Natural killer cell (primary cell): ENCODE results near the gene AKAP9. TPM values are rescaled to one million over a fixed set of nuclear protein-coding genes. Genes with fewer than 3 reads are reported as not detected.
"Not testable (repeated sequence)": the region's sequence is repeated elsewhere in the genome, so short reads cannot be mapped to it uniquely, and the experiment has no call there.

Experiments
- ATAC-seq, 3 donors: fragments of 150-1000 bp in 2 of 3; fragments of 200-7000 bp in 1 of 3; cut with Tn5 transposase; 1 replicate in 1 of 3; 2 replicates in 2 of 3; pipeline ENCODE4 v1.10.0; 2021; ENCODE audit warnings: mild to moderate bottlenecking in 2 of 3, moderate library complexity in 2 of 3
- DNase-seq, 2 donors: peaks; one replicate each; pipeline versions ENCODE4 v3.0.0 to v3.0.0-alpha.2; 2013 to 2021; ENCODE audit warnings: mixed read lengths in 1 of 2
- H3K27ac ChIP-seq: one replicate; pipeline ENCODE4 v1.5.1; 2013; ENCODE audit warnings: mild to moderate bottlenecking, low read length
- H3K27me3 ChIP-seq: one replicate; pipeline ENCODE4 v1.6.1; 2013; ENCODE audit warnings: low read length; ENCODE audit not compliant: control insufficient read depth, insufficient read depth
- H3K36me3 ChIP-seq: one replicate; pipeline ENCODE4 v1.6.1; 2013; ENCODE audit warnings: low read length; ENCODE audit not compliant: control insufficient read depth, insufficient read depth
- H3K4me1 ChIP-seq: one replicate; pipeline ENCODE4 v1.6.1; 2013; ENCODE audit warnings: low read length; ENCODE audit not compliant: control insufficient read depth, insufficient read depth
- H3K4me3 ChIP-seq: one replicate; pipeline ENCODE4 v1.5.1; 2013; ENCODE audit warnings: low read length
- H3K9me3 ChIP-seq: one replicate; pipeline ENCODE4 v1.6.1; 2013; ENCODE audit warnings: low read length; ENCODE audit not compliant: control insufficient read depth, insufficient read depth
- H3K27ac Mint-ChIP-seq, 2 donors: one replicate each; pipeline ENCODE4 v1.8.0; 2022; ENCODE audit warnings: mild to moderate bottlenecking in 2 of 2, mixed read lengths in 2 of 2, moderate library complexity in 1 of 2
- H3K27me3 Mint-ChIP-seq, 2 donors: one replicate each; pipeline ENCODE4 v1.8.0; 2022; ENCODE audit warnings: low read depth in 2 of 2, mixed read lengths in 2 of 2
- H3K36me3 Mint-ChIP-seq: one replicate; pipeline ENCODE4 v1.8.0; 2022; ENCODE audit warnings: mixed read lengths
- H3K4me1 Mint-ChIP-seq, 2 donors: one replicate each; pipeline ENCODE4 v1.8.0; 2022; ENCODE audit warnings: mixed read lengths in 2 of 2
- H3K4me3 Mint-ChIP-seq: one replicate; pipeline ENCODE4 v1.8.0; 2022; ENCODE audit warnings: mild to moderate bottlenecking, moderate library complexity, mixed read lengths
- H3K9me3 Mint-ChIP-seq, 2 donors: one replicate each; pipeline ENCODE4 v1.8.0; 2022; ENCODE audit warnings: mixed read lengths in 2 of 2
- CTCF ChIP-seq: fragments of 200-600 bp; IDR thresholded peaks from one replicate; pipeline ENCODE4 v1.8.0; 2022; ENCODE audit warnings: antibody characterized with exemption
- WGBS: methylation state at CpG from one replicate; pipeline ENCODE4 v1.1.7; 2013; ENCODE audit warnings: missing lambda C conversion rate; ENCODE audit not compliant: insufficient coverage; 5-methylcytosine and 5-hydroxymethylcytosine counted together
- intact Hi-C: fragments of 100-400 bp; cut with micrococcal nuclease; formaldehyde crosslinking; loops from one replicate; pipeline ENCODE4 v1.14.2; 2022
- total RNA-seq, 4 donors: library from RNA; stranded (reverse); fragments of 120-200 nt in 1 of 4; gene quantifications; one replicate each; pipeline versions ENCODE4 v1.2.3 to v1.2.4, GENCODE V29; 2013 to 2022

Gene AKAP9
- total RNA-seq, 3 donors from 2014 or later (not counting 1 experiment from before 2014, with no cell fraction given), result 78.8 to 93.0 (median 81.9) TPM

- ATAC-seq, result no peak
- Histone ChIP-seq H3K4me1 (no peaks in the 10 kb centered on the region), H3K4me3 (no peak overlapping the region), H3K27ac (no peak overlapping the region), H3K9me3 (no peaks in the 10 kb centered on the region), H3K36me3 (peaks cover 35% of the 10 kb centered on the region), H3K27me3 (no peaks in the 10 kb centered on the region)
- no peak for DNase-seq
- no CpG with 5 or more reads among the region's 1 CpG for WGBS
- Mint-ChIP-seq H3K9me3 (no peaks in the 10 kb centered on the region), H3K4me1 (peaks cover 0 to 7% of the 10 kb centered on the region in 2 donors), H3K27me3 (no peaks in the 10 kb centered on the region), H3K36me3 (peaks cover 12% of the 10 kb centered on the region), H3K27ac (no peak overlapping the region), H3K4me3 (no peak overlapping the region)
- TF ChIP-seq CTCF, result no peak
- intact Hi-C loops, result no loop called here
Observed at GRCh38 chr7:92072121-92072520, 131.5 kb downstream of the AKAP9 start.

- Mint-ChIP-seq H3K4me1 (peaks cover 0 to 7% of the 10 kb centered on the region in 2 donors), H3K27ac (no peak overlapping the region), H3K4me3 (no peak overlapping the region), H3K36me3 (peaks cover 6% of the 10 kb centered on the region), H3K27me3 (no peaks in the 10 kb centered on the region), H3K9me3 (no peaks in the 10 kb centered on the region)
- 100% methylated on average over 2 of the region's 3 CpGs for WGBS
- Histone ChIP-seq H3K27me3 (no peaks in the 10 kb centered on the region), H3K4me3 (no peak overlapping the region), H3K4me1 (no peaks in the 10 kb centered on the region), H3K27ac (no peak overlapping the region), H3K36me3 (peaks cover 36% of the 10 kb centered on the region), H3K9me3 (no peaks in the 10 kb centered on the region)
- DNase-seq (no peak), ATAC-seq (no peak)
- TF ChIP-seq CTCF, result no peak
- intact Hi-C loops, result no loop called here
Observed at GRCh38 chr7:92072708-92073107, 132.0 kb downstream of the AKAP9 start.

DNA sequence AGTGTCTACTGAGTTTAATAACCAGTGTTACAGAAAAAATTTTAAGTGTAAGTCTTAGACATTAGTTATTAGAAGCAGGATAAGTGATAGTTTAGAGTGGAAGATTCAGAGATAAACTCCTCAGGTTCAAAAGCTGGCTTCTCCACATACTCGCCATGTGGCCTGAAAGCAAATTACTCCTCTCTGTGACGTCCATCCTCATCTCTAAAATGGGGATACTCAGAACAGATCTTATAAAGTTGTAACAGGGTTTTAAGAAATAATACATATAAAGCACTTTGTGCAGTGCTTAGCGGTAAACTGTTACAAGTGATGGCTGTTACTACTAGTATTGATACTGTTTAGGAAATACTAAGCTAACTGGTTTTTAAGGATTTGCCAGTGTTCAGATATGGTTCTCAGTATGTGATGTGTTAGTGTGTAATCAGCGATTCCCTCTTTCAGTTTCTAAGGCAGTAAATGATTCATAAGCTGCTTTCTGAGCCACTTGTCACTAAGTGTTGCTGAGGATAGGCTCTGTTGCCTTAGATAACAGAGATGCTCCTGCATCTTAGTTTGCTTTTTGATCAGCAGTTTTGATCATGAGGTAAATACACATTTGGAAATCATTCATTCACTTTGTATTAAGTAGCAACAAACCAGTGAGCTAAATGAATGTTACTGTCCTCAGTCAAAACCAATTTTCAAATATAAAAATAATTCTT lies 134.9 kb downstream of the AKAP9 start:
- WGBS, result 88% methylated on average over 2 of the region's 4 CpGs
- Mint-ChIP-seq H3K4me3 (no peak overlapping the region), H3K27me3 (no peaks in the 10 kb centered on the region), H3K27ac (no peak overlapping the region), H3K36me3 (peaks cover 22% of the 10 kb centered on the region), H3K9me3 (no peaks in the 10 kb centered on the region), H3K4me1 (peaks cover 0 to 7% of the 10 kb centered on the region in 2 donors)
- Histone ChIP-seq H3K4me3 (no peak overlapping the region), H3K9me3 (no peaks in the 10 kb centered on the region), H3K4me1 (no peaks in the 10 kb centered on the region), H3K27ac (no peak overlapping the region), H3K36me3 (peaks cover 43% of the 10 kb centered on the region), H3K27me3 (no peaks in the 10 kb centered on the region)
- ATAC-seq, result no peak
- no peak for DNase-seq
- intact Hi-C loops, result no loop called here
- TF ChIP-seq CTCF, result no peak

- no peak overlapping the region for H3K4me3 Mint-ChIP-seq
- Histone ChIP-seq H3K4me1 (no peaks in the 10 kb centered on the region), H3K27me3 (no peaks in the 10 kb centered on the region), H3K4me3 (no peak overlapping the region), H3K36me3 (peaks cover 38% of the 10 kb centered on the region), H3K9me3 (no peaks in the 10 kb centered on the region), H3K27ac (no peak overlapping the region)
- H3K27me3 Mint-ChIP-seq, result no peaks in the 10 kb centered on the region
- no CpG with 5 or more reads among the region's 1 CpG for WGBS
- no peak for DNase-seq
- no peak for ATAC-seq
- peaks cover 0 to 7% of the 10 kb centered on the region in 2 donors for H3K4me1 Mint-ChIP-seq
- intact Hi-C loops, result no loop called here
- no peaks in the 10 kb centered on the region for H3K9me3 Mint-ChIP-seq
- no peak for TF ChIP-seq CTCF
- peaks cover 16% of the 10 kb centered on the region for H3K36me3 Mint-ChIP-seq
- no peak overlapping the region for H3K27ac Mint-ChIP-seq
Observed at GRCh38 chr7:92076509-92076908, 135.8 kb downstream of the AKAP9 start.

- DNase-seq, H3K9me3 ChIP-seq, H3K27me3 Mint-ChIP-seq, ATAC-seq, intact Hi-C loops, H3K27me3 ChIP-seq, H3K4me3 ChIP-seq, H3K4me1 ChIP-seq, H3K9me3 Mint-ChIP-seq, H3K4me1 Mint-ChIP-seq, H3K27ac ChIP-seq, H3K4me3 Mint-ChIP-seq, H3K27ac Mint-ChIP-seq: not testable (repeated sequence)
- 100% methylated on average over 5 of the region's 6 CpGs for WGBS
- peaks cover 30% of the 10 kb centered on the region for H3K36me3 Mint-ChIP-seq
- H3K36me3 ChIP-seq, result peaks cover 68% of the 10 kb centered on the region
Observed at GRCh38 chr7:92083922-92084321, 143.3 kb downstream of the AKAP9 start.
